SK-N-SH (cell line): Measurements from ENCODE around the gene RASL10A.

Experiments
- CHD2 ChIP-seq: fragments of 150-350 bp; IDR thresholded peaks from 2 replicates; pipeline ENCODE4 v1.6.1; 2018; ENCODE audit warnings: low read length; ENCODE audit not compliant: partially characterized antibody
- RXRA ChIP-seq: IDR thresholded peaks from 2 replicates; pipeline ENCODE4 v1.4.0; 2012; ENCODE audit warnings: low read depth, mild to moderate bottlenecking, borderline replicate concordance
- USF2 ChIP-seq: fragments of 150-350 bp; IDR thresholded peaks from 2 replicates; pipeline ENCODE4 v1.6.1; 2017; ENCODE audit warnings: antibody characterized with exemption, low read length, low read depth, borderline replicate concordance

- no peak for TF ChIP-seq CHD2
- TF ChIP-seq RXRA = no peak
- TF ChIP-seq USF2 = no peak
These were observed 9.9 kb upstream of the RASL10A start for GRCh38 chr22:29325356-29325755.
